Activated T-cell treated with anti-CD3 and anti-CD28 coated beads, Interleukin-2, amount 50 U/mL, for 48 hours (primary cell): ENCODE results near the gene CAMK2B.
A peak's percentile ranks its signal among the peaks of the same experiment; 100 is the strongest.

Source experiments
- DNase-seq, 2 experiments: peaks; one replicate each; pipeline ENCODE4 v3.0.0-alpha.2; 2020

The CAMK2B gene

DNA sequence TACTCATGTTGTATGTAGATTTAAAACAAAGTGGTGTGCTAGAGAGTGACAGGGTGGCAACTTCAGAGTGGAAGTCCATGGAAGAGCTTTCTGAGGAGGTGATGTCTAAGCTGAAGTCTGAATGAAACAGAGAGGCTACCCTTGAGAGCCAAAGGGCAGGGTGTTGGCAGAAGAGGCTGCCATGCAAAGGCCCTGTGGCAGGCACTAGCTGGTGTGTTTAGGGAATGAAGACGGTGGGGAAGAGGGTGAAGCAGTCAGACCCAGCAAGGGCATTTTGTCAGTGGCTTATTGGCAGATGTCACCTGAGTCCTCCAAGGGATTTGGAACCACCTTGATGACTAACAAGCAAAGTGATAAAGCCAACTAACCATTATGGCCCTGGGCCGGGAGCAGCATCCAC lies 3.7 kb upstream of the CAMK2B start:
- DNase-seq, result no peak

DNA sequence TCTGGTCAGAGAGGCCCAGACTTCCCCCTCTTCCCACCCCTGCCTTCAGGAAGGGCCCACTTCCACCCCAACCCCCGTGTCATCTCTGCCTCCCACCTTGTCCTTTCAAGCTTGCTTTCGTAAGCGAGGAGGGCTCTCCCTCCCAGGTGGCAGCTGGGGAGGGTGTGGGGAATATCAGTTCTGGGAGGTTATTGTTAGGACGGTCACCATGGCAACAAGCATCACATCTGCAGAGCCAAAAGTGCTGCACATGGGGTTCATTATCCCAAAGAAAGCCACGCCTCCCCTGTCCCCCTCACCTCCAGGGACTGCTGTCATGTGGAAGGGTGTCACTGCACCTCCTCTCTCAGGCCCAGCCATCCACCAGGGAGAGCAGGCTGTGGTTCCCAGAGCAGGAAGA lies 2.6 kb upstream of the CAMK2B start:
- no peak for DNase-seq

DNA sequence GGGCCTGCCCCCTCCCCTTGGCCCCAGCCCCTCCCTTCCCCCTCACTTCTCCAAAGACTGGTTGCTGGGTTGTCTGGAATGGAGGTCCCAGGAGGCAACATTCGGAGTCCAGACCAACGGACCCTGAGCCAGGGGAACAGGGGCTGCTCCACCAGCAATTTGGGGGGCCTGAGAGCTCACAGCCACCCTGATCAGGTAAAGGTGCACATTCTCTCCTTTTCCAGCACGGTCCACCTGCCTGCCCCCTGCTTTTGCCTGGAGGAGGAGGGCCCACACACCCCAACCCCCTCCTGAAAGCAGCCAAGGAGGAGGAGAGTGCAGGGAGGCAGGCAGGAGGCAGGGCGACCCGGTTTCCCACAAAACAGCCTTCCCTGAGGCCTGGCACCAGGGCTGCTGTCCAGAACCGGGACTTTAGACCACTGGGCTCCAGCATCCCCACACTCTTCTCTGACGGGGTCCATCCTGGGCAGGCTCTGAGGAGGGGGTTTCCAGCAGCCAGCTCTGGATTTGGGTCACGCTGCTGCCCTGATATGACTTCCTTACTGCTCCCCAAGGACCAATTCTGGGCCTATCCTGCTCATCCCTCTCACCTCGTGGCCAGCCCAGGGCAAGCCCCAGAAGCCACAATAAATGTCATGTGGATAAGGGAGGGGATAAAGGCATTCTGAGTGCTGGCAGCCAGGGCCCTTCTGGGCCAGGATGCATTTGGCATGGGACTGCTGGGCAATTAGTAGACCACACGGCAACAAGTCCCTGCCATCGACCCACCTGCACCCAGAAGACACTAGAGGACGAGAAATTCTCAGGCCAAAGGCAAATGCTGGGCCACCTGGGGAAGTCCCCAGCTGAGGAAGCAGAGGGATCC lies 1.1 kb upstream of the CAMK2B start:
- no peak for DNase-seq

DNA sequence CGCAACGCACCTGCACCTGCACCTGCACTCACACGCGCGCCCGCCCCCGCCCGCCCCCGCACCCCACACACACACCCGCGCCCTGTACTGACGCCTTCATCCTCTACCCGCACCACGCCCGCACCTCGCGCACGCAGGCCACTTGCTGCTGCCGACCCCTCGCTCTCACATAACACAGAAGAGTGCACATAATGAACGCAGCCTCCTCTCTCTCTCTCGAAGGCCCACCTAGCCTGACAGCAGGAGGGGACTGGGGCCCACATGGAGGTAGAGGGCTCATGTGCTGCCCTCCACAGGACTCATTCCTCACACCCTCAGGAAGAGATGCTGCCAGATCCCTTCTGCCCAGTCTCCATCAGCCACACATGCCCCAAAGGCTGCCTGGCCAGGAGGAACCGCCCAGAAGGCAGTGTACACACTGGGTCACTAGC lies 432 bp upstream of the CAMK2B start:
- peak in 1 of 2 experiments; percentile 26 for DNase-seq

DNA sequence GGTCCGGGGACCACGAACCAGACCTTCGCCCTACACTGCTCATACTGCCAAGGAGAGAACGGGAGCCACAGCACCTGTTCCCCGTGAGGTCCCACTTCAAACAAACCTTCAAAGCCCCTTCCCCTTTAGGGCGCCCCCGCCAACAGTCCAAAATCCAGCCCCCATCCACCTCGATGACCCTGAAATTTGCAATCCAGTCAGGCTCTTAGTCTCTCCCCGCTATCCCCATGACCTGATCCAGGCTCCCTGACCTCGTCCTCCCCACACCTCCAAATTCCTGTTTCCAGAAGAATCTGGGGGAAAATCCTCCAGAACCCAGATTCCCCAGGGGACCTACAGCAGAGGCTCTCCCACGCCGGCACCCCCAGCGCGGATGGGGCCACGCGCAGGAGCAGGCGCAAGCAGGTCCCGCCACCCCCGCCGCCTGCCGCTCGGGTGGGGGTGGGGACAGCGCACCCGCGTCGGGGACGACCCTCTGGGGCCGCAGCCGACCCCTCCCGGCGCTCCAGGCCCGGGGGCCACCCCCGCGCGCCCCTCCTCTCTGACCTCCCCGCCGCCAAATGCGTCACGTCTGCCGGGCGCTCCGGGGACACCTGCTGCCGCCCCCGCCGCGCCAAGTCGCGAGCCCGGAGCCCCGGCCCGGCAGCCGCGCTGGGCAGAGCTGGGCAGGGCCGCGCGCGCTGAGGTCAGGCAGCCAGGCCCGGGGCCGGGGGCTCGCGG lies 753 bp downstream of the CAMK2B start:
- peak in 1 of 2 experiments; percentile 32 for DNase-seq

DNA sequence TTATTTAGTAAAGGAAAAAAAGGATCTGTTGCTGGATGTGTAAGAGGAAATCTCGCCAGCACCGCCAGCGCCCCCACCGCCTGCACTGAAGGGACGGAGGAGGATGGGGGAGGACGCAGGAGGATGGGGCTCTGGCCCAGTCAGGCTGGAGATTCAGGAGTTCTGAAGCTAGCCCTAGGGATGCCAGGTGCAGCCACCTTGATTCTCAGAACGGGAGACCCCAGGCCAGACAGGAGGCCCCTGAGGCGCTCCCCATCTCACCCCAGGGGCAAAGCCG lies 1.3 kb downstream of the CAMK2B start:
- DNase-seq, result no peak

DNA sequence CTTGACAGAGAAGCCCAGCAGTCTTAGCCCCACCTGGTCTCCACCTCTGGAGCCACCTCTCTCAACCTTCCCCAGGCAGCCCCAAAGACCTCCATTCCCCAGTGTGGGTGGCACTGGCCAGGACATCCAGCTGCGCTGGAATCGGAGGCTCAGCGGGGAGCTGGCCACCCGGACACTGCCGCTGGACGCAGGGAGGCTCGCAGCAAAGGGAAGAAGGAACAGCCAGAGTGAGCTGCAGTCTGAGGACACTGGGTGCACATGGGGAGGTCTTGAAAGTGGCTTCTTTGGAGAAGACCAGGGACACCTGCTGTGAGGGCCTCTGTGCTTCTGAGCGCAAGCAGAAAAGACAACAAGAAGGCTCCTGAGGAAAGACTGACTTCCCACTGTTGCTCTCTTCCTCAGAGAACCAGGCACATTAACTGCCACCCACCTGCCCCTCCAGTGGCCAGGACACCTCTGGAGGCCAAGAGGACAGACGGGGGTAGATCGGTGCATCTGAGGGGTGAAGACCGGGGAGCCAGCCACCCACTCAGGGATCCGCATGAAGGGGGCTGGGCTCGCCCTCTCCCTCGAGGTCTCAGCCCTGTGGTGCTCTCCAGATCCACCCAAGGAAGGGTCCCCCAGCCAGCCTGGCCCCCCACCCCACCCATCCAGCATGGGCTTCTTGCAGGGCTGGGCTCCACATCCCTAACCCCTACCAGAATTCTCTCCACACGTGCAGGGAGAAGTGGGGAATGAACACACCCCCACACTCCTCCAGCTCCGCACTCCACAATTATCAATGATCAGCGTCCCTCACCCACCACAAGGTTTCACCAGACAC lies 1.8 kb downstream of the CAMK2B start:
- no peak for DNase-seq

DNA sequence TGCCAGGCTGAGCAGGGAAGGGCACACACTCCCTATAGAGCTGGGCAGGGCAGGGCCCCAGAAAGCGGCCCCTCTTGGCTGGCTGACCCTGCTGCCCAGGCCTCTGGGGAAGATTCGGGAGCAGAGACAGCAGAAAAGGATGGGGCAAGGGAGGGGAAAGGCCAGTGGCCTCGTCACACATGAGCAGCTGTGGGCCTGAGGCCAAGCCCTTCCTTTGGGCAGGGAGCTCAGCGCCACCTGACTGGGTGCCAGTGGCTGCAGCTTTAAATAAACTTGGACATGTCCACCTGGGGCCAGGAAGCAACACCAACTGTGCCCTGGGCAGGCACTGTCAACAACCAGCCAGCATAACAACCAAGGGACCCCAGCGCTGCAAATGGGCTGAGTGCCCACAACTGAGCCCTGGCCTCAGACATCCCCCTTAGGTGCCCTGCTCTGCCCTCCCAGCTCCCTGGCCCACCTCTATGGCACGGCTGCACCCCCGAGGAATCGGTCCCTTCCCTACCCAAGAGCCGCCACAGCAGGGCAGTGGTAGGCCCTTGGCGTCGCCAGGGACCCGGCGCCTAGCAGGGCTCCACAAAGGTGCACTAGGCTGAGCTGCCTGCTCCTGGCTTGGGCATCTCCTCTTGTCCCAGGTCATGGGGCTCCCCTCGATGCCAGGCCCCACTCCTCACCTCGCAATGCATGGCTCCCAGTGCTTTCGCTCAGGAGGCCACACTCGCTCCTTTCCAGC lies 2.6 kb downstream of the CAMK2B start:
- no peak for DNase-seq

DNA sequence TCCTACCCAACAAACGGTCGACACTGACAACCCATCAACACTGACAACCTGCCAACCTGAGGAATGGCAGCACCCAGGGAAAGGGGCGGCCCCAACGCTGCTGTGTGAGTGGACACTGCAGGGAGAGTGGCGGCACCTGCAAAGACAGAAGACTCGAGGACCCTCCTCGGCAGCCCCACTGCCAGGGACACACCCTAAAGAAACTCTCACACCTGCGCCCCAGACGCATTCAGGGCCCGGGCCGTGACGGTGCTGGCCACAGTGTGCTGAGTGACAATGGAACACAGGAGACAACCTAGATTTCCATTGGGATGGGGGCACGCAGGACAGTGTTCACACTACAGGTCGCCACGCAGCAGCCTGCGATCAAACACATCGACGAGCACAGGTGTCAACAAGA lies 3.6 kb downstream of the CAMK2B start:
- DNase-seq, result no peak

DNA sequence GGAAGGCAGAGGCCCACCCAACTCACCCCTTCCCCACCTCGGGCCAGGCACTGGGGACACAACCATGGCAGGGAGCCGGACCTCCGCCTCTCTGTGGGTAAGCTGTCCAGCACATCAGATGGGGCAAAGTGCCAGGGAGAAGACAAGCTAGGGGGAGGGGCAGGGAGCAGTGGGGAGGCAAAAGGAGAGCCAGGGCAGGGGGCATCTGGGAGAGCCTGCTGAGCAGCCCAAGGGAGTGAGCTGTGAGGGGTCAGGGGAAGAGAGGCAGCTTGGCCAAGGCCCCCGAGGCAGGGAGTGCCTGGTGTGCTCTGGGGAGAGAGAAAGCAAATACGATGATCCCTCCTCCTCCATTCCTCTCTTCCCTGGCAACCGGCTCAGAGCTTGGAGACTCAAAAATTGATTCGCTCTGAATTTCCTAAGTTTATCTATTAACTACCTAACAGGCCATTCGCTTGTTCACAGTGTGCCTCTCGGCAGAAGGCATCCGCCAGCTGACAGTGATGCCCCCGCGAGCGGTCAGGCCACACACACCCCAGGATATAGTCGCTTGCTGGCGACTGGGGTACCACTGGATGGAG lies 4.5 kb downstream of the CAMK2B start:
- DNase-seq, result no peak

DNA sequence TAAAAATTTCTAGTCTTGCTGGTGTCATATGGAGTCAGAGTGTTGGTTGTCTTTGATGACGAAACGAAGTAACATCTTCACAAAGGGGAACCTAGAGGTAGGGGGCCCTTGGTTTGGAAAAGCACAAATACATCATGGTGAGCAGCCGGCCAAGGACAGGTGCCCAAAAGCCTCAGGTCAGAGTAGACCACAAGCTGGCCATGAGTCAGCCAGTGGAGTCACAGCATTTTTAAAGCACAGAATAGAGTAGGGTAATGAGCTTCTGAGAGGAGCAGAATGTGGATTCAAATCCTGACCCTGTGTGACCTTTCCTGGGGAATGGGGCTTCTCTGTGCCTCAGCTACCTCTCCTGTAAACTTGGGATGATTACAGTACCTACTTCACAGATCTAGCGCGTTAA lies 5.3 kb downstream of the CAMK2B start:
- DNase-seq, result no peak

DNA sequence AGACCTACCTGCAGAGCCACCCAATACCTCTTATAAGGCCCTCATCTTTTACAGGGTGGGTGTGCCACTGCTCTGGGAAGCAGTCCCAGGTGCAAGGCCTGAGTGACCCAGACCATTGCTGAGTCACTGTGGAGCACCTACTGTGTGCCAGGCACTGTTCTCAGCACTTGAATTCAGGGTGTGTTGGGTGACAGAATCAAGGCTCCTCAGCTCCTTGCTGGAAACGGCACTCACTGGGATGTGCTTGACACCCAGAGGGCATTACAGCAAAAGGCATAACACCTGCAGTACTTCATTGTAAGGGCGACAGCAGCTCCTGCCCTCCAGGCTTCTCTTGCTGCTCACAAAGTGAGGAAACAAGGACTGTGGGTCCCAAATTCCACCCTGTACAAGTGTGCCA lies 7.1 kb downstream of the CAMK2B start:
- no peak for DNase-seq

DNA sequence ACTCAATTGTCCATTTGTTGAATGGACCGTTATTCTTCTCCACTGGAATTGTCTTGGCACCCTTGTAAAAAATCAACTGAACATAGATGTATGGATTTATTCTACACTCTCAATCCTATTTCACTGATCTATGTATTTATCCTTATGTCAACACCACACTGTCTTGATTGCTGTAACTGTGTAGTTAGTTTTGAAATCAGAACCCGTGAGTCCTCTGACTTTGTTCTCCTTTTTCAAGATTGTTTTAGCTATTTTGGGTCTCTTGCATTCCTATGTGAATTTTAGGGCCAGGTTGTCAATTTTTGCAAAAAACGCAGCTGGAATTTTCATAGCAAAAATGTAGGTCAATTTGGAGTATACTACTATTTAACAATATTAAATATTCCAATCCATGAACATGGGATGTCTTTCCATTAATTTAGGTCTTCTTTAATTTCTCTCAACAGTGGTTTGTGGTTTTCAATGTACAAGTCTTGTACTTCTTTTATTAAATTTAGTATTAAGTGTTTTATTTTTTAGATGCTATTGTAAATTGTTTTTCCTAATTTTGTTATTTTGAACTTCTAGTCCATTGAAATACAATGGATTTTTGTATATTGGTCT lies 10.0 kb downstream of the CAMK2B start:
- no peak for DNase-seq

DNA sequence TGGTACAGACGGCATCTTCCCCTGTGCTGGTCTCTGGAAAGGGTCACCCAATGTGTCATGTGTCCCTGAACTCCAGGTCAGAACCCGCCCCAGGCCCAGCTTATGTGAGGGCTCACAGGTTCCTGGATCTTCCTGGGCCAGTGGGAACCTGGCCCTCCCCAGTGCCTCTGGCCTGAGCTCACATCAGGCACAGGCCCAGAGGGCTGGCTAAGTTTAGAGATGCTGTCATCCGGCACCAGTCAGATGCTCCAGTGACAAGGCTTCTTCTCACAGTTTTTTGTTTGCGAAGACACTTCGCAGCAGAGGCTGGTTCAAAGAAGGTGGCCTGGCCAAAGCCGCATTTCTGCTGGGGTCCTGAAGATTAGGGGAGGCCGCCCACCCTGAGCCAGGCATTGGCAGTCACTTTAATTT lies 11.8 kb downstream of the CAMK2B start:
- no peak for DNase-seq

DNA sequence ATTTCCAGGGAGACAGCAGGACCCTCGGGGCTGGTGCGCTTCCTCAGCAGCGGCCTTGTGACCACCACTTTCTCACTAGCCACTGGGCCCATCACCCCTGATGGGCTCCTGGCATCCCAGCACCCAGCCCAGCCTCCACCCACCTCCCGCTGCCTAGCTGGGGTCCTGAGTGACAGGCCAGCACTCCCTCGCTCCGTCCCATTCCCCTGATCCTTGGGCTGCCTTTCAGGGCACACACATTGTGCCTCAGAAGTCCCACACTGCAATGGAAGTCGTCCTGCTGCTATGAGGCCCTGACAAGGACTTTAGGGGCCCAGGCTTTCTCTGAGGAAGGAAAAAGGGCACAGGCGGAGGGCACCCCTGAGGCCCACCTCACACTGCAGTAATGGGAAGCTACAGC lies 12.4 kb downstream of the CAMK2B start:
- no peak for DNase-seq

DNA sequence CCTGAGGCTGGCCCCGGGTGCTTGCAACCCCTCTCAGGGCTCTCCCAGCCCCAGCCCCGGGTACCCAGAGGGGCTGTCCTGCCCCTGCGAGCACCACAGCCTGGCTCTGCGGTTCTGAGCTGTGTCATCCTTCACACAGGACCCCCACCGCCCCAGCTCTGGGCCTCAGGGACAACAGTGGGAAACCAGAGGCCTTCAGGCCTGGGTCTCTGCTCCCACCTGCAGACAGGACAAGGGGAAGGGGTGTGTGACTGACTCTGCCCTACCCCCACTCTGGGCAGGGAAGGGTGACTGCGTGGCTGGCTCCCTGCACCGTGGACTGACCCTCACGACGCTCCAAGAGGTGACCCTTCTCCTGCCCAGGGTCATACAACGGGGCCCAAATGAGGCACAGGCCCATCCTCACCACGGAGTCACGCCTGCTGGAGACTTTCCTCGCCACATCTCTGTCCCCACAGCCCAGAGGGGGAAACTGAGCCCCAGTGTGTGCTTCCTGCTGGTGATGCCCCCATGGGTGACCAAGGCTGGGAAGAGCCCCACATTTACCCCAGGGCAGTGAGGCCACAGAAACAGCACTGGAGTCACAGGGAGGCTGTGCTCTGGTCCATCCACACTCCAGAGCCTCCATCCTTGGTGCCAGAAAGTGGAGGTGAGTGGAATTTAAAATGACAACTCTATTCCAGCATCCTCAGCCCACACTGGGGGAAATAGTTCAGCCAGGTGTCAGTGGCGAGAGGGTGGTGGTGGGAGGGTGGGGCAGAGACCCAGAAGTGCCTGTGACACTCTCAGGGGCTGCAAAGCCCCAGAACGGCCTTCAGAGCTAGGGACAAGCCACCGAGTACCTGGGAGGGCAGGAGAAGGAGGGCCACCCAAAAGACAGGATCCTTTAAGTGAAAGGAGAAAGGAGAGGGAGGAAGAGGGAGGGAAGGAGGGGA lies 13.6 kb downstream of the CAMK2B start:
- DNase-seq, result peak in 1 of 2 experiments; percentile 9

DNA sequence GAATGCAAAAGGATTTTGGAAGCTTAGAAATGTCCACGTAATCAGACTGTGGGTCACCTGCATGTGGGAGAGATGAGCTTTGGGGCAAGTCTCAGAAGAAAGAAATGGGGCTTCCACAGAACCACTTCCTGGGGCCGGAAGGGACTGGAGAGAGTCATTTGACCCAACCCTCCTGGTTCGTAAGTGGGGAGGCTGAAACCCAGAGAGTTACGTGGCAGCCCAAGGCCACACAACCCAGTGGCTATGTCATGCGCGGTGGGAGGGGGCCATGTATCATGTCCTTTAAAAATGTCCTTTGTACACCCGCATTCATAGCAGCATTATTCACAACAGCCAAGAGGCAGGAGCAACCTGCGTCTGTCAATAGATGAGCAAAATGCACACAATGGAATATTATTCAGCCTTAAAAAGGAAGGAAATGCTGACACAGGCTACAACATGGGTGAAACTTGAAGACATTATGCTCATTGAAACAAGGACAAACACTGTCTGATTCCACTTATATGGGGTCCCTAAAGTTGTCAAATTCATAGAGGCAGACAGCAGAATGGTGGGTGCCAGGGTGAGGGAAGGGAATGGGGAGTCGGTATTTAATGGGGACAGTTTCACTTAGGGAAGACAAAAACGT lies 15.1 kb downstream of the CAMK2B start:
- peak in 1 of 2 experiments; percentile 24 for DNase-seq

DNA sequence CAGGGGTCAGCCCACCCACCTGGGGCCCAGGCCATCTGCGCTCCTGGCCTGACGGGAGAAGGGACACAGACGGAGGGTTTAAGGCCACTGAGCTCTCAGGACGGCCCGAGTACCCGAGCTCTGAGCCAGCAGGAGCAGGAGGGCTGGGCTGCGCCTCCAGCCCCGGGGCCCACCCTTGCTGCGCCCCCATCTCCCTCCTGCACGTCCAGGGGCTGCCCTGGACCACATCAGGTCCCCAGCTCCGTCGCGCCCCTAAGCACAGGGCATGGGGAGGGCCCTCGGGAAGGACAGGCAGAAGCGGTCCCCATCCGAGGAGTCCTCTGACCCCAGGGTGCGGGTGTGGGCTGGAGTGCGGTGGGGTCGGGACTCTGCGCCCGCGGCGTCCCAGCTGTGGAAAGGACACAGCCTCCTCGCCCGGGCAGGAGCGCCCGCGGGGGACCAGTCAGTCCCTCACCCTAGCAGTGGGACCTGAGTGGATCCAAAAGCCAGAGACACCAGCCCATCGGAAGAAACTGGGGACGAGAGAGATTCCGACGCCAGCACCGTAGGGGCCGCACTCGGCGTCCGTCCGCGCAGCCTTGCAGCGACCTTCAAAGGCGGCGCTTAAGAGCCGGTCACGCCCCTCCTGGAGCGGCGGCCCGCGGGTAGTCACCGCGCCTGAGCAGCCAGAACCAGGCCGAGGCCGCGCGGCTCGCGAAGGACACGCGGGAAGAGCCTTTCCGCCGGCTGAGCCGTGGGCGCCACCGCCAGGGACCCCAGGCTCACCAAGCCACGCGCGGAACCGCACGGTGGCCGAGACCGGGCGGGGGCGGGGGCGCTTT lies 15.9 kb downstream of the CAMK2B start:
- peak; percentile 54 to 73 for DNase-seq

DNA sequence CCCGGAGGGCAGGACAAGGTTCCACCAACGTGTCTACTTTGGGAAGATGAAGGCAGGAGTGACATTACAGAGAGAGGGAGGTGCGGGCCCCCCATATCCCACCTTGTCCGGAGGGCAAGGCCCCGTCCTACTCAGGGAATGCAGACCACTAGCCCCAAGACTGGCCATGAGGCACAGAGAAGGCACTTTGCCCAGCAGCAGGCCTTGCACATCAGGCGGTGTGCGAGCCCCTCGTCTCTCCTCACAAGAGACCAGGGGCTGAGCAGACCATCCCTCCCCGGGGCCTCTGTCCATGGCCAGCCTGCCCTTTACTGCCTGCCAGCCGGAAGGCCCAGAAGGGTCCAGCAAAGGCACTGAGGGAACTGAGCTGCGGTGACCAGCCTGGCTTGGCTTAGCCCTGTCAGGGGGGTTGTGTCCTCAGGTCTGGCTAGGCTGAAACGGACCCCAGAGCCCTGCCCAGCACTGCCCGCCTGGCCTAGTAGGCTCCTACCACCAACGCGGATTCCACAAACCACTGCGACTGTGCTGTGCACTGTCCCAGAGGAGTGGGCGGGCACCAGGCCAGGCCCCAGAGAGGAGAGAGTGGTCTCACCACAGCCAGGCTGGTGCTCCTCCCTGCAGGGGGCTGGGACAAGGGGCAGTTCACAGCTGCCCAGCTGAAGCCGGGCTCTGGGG lies 16.7 kb downstream of the CAMK2B start:
- DNase-seq, result peak in 1 of 2 experiments; percentile 17
